SK-N-MC (cell line): ENCODE measurements around the gene CNR2.

Experiments used
- EZH2 ChIP-seq: fragments of 200-600 bp; sonication (generic); IDR thresholded peaks from one replicate; pipeline ENCODE4 v1.6.1; 2017; ENCODE audit warnings: antibody characterized with exemption
- FOXP2 ChIP-seq: optimal IDR thresholded peaks from 2 replicates; pipeline ENCODE3; 2011; ENCODE audit warnings: mild to moderate bottlenecking, moderate library complexity; ENCODE audit not compliant: insufficient read depth; ENCODE audit errors: extremely low read length, control extremely low read depth
- POLR2AphosphoS5 ChIP-seq: IDR thresholded peaks from 2 replicates; pipeline ENCODE4 v1.6.1; 2012; ENCODE audit warnings: mild to moderate bottlenecking, low read depth, low read length, borderline replicate concordance

DNA sequence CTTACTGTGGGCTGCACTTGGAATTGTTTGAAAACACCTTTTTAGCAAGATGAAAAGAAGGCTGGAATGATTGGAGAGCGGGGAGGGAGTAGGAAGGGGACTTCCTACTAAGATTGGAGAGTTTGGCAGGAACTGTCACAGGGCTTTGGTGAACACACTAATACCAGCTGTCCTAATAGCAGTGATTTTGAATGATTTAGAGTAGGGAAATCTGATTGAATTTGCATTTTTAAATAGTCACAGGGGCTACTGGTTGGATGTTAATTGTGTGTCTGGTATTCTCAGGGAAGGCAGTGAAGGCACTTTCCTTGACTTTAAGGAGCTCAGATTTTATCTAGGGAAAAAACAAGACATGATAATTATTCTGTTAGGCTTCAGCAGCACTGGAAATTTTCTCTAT is 85.4 kb downstream of the CNR2 start:
- TF ChIP-seq POLR2AphosphoS5, result no peak
- no peak for TF ChIP-seq EZH2
- no peak for TF ChIP-seq FOXP2
